GM20000 (cell line): ENCODE measurements around the gene SERPINB6.

ENCODE experiments used
- DNase-seq: peaks from one replicate; pipeline ENCODE4 v3.0.0; 2012; ENCODE audit warnings: low spot score
- CTCF ChIP-seq: IDR thresholded peaks from 2 replicates; pipeline ENCODE4 v1.5.1; 2012; ENCODE audit warnings: mild to moderate bottlenecking, control low read depth; ENCODE audit errors: extremely low read depth, missing control alignments

Gene SERPINB6

GRCh38 chr6:2900821-2901644 lies 70.3 kb downstream of the SERPINB6 start:
- DNase-seq, result no peak
- TF ChIP-seq CTCF, result no peak

GRCh38 chr6:2900221-2900807 lies 71.1 kb downstream of the SERPINB6 start:
- no peak for TF ChIP-seq CTCF
- DNase-seq, result no peak

GRCh38 chr6:2899596-2899995 lies 71.8 kb downstream of the SERPINB6 start:
- no peak for TF ChIP-seq CTCF
- peak; percentile 58 for DNase-seq
